Embryonic facial prominence (tissue), 1 donor: Measurements from ENCODE around the gene JHY.
"Not testable (repeated sequence)": the region's sequence is repeated elsewhere in the genome, so short reads cannot be mapped to it uniquely, and the experiment has no call there.

Experiments
- DNase-seq: peaks from one replicate; pipeline ENCODE4 v3.0.0-alpha.2; 2016; ENCODE audit errors: extremely low spot score

Gene JHY

DNA sequence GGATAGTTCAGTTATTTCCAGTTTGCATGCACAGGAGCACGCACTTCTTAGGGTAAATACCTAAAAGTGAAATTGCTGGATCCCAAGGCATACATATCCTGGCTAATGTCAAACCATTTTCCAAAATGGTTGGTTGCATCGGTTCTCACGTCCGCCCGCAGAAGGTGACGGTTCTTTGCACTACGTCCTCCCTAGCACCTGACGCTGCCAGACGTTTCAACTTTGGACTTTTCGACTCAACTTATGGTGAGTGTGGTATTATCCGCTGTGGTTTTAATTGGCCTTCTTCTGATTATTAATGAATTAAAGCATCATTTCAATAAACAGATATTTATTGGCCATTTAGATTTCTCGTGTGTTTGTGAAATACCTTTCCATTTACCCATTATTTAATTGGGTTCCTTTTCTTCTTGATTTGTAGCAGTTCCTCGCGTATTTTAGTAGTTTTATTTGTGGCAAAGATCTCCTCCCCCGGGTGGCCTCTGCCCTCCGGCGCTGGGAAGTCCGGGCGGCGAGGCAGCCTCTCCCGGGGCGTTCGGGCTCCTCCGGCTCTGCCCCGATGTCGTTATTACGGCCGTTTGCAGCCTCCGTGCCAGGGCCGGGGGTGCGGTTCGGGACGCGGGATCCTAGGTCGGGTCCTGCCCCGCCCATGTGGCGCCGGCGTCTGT lies at the start of gene JHY:
TSS of gene JHY (plus strand) at position 571 of the 668 bp plus-strand sequence. CDS start 3,091 bp downstream, outside the sequence.
- no peak for DNase-seq

DNA sequence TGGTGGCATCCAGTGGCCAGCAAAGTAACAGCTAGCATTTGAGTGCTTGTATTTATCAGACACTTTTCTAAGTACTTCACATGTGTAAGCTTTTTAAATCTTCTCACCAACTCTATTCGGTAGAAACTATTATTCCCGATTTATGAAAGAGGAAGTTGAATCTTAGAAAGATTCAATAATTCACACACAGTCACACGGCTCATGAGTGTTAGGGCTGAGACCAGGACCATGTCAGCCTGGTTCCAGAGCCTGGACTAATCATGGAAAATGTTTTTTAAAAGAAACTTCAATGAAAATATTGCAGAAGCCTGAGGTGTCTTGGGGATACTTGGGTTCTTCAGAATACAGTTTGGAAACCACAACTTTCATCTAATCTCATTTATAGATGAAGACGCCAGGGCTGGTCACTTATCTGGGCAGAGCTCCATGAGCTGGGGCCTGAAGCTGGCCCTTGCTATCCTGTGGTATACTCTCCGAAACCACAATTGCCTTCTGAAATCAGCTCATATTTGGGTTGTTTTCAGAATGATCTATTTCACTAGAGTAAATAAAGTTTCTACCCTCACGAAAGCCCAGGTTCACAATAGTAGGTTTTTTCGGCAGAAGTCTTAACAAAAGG lies 48.6 kb upstream of the JHY start:
- no peak for DNase-seq

DNA sequence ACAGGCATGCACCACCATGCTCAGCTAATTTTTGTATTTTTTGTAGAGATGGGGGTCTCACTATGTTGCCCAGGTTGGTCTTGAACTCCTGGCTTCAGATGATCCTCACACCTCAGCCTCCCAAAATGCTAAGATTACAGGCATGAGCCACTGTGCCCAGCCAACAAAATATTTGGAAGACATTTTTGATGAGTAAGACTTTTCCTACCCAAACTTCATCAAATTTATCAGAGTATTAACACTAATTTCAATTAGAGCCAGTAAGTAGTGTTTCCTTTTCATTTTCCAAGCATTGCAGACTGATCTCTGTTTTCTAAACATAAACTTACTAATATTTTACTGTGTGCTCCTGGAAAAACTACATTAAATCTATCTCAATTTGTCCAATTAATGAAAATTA lies 45.6 kb upstream of the JHY start:
- DNase-seq: no peak

DNA sequence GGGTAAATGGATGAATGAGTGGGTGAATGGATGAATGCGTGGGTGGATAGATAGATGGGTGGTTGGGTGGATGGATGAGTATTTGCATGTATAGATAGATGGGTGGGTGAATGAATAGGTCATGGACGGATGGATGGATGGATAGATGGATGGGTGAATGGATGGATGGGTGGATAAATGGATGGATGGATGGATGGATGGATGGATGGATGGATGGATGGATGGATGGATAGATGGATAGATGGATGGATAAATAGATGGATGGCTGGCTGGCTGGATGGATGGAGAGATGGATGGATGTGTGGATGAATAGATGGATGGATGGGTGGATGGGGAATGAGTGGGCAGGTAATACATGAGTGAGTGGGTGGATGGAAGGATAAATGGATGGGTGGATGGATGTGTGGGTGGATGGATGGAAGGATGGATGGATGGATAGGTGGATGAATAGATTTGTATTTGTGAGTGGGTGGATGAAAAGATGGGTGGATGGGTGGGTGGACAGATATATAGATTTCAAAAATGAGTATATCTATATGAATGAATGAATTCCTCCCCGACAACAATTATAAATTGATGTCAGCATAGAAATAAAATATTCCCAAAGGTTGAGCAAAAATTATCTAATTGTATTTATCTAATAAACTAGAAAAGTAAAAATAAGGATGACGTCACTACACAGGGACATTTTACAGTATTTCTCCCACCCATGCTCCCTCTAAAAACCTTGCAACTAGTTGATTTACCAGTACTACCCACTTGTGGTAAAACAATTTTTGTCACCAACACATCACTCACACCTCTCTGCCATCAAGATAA lies 44.8 kb upstream of the JHY start:
- DNase-seq: no peak

DNA sequence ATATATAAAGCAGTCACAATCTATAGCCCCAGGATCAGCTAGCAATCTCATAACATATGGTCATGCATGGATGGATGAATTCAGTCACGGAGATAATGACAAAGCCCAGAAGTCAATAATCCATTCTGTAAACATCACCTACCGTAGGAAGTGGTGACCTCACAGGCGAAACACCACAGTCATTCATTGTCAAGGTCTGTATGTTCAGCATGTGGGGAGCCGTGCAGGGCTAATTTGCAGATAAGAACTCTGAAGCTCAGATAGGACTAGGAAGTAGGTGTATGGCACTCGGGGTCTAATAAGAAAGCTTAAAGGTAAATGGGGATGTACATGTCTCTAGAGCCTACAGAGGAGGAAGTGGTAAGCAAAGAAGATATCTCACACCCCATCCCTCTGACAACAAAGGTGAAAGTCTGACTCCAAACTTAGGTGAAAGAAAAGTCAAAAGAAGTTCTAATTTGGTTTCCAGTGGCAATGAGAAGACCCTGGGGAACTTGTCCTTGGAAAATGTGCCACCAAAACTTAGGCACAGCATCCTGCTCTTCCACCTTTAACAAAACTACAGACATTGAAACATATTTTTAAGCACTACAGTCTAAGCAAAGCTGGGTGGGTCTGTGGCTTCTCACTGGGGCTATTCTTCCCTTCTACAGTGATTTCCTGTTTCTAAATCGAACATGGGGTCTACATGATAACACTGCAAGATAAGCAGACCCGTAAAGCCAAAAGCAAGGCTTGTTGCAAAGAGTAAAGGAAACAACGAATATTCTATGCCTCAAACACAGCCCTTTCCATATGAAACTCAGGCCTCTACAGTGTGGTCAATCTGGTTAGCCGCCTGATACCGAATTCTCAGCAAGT lies 39.0 kb upstream of the JHY start:
- DNase-seq: no peak

DNA sequence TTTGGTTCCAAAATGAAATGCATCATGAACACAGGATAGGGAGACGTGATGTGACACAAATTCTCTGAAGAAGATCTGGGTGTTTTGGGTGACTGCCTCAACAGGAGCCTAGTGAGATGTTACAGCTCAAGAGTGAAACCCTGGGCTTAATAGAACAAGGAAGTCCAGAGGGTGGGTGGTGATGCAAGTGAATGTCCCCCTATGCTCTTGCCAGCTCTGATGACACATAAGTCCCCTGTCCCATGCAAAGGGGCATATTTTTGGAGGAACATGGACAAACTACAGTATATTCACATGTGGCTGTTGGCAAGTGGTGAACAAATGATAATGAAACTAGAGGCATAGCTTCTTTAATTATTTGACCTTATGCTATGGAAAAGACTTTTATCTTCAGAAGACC lies 35.1 kb upstream of the JHY start:
- no peak for DNase-seq

DNA sequence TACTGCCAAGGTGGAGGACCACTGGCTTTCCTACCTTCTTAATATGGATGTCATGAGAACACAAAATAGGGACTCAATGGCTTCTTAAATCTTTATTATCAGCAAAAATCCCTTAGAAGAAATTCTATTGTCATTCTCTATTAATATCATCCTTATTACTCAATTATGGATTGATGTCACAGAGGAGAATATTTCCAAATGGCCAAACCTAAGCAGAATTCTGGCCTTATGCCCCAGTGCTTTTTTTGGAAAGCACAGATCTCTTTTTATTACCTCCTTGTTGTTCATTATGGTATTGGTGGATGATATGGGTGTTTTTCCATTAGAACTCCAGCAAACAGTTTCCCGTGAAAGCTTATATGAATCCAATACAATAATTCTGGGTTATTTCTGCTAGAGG lies 34.4 kb upstream of the JHY start:
- no peak for DNase-seq

DNA sequence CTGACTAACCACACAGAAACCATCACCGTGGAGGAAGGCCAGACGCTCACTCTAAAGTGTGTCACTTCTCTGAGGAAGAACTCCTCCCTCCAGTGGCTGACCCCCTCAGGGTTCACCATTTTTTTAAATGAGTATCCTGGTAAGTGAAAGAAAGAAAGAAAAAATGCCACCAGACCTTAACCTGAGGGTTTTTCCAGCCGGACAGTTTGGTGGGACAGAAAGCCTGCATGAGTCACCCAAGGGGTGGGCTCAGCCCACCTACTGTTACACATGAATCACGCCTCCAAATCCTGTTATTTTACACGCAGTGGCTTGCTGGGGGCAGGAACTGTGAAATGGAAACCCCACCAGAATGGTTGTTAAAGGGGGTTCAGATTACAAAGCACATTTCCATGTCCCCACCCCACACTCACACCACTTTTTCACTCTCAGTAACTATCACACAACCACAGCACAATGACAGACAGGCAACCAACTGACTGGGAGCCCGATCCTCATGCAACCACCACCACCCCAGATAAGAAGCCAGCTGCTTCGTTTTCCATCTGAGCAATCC lies 32.4 kb upstream of the JHY start:
- DNase-seq: no peak

DNA sequence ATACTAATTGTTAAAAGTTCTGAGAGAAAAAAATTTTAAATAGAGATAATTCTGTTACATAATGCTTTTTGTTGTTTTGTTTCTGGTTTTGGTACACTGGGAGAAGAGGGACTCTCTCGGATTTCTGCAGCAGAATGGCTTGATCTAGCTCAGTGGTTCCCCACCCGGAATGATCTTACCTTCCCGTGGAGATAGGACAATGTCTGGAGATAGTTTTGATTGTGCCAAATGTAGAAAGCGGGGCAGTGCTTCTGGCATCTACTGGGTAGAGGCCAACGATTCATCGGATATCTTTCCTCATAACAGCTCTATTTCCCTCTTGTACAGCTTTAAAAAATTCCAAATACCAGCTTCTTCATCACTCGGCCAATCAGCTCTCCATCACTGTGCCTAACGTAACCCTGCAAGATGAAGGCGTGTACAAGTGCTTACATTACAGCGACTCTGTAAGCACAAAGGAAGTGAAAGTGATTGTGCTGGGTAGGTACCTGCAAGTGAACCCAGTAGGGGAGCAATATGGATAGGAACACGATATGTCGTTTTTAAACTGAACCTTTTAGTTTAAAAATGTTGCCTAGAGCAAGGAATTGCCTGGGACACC lies 31.1 kb upstream of the JHY start:
- DNase-seq: no peak

DNA sequence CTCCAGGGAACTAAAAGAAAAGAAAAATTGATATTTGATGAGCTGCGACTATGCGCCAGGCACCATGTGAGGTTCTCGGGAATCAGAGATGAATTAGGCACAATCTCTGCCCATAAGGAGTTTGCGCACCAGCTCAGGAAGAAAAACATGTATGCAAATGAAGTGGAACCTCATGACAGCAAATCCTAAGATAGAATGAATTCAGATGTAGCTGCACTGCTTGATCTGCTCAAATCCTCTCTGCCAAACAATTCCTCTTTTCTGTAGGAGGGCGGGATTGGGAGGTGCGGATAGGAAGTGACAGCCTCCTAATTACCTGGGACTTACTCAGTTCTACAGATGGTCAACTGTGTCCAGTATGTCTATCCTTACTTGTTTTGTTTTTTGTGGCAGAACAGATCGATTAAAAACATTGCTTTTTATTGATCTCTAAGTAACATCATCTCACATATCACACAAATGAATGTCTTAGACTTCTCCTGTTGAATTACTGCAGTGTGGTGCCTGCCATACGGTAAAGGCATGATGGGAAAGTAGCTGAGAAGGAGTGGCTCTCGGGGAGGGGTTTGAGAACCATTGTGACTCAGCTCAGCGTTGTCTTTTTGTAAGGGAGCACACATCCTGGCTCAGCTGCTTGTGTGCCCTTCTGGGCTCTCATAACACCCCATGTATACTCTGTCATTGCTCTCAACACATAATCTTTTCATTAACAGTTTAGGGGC lies 30.3 kb upstream of the JHY start:
- DNase-seq: no peak

DNA sequence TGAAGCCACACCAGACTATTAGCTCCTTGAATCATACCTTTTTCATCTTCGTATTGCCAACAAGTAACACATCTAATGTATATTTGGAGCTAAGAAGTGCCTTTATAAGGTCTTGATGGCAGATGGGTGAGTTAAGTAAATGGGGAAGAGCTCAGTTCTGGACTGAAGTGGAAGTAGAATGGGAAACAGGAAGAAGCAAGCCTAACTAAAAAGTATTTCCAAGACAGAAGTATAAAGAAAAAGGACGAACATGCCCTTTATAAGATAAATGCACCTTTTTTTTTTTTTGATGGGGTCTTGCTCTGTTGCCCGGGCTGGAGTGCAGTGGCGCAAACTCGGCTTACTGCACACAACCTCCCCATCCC lies 29.8 kb upstream of the JHY start:
- no peak for DNase-seq

DNA sequence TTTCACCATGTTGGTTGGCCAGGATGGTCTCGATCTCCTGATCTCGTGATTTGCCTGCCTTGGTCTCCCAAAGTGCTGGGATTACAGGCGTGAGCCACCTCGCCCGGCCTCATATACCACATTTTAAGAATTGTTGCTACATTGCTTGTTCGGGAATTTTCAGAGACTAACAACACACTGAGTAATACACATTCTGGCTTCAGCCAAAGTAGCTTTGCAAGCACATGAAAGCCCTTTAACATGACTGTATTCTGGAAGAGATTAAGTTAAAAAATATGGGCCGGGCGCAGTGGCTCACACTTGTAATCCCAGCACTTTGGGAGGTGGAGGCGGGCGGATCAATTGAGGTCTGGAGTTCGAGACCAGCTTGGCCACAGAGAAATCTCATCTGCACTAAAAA lies 29.3 kb upstream of the JHY start:
- no peak for DNase-seq

DNA sequence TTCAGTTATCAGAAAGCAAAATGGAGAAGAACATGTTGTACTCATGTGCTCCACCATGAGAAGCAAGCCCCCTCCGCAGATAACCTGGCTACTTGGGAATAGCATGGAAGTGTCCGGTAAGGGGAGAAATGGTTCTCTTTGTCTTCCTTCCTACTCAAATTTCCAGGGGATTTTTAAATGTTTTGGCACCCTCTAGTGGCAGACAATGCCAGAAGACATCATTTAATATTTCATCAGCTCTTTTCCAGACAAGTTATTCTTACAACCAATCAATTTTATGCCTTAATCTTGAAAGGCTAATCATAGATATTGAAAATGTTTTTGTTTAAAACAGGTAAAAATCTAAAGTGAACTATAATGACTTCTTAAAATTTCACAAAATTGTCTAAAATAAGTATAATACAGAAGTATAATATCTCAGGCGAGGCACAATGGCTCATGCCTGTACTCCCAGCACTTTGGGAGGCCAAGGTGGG lies 28.6 kb upstream of the JHY start:
- peak; percentile 78 for DNase-seq

DNA sequence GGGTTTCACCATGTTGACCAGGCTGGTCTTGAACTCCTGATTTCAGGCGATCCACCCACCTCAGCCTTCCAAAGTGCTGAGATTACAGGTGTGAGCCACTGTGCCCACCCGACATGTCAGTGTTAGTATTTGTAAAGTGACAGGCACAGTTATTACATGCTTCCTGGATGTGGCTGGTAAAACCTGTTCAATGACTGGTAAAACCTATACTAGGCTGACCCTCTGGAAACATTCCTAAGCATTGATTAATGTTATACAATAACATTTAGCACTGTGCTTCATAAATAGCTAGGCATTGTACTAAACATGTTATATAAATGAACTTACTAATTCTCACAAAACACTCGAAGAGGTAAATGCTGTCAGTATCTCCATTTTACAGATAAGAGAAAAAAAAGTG lies 20.9 kb upstream of the JHY start:
- no peak for DNase-seq

DNA sequence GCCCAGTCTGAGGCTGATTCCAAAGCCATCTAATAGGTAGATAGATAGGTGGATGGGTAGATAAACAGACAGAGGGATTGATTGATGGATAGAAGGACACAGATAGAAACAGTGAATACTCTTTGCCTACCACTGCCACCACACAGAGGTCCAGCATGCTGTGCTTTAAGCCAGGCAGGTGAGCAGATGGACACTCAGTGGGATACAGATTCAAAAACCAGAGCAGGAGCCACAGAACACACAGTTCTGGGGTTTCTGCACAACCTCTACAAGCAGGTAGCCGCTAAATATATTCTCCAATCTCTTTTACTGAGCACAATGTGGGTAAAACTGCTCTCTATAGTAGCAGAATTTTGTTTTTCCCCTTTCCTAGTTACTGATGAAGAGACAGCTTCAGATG lies 20.5 kb upstream of the JHY start:
- no peak for DNase-seq

DNA sequence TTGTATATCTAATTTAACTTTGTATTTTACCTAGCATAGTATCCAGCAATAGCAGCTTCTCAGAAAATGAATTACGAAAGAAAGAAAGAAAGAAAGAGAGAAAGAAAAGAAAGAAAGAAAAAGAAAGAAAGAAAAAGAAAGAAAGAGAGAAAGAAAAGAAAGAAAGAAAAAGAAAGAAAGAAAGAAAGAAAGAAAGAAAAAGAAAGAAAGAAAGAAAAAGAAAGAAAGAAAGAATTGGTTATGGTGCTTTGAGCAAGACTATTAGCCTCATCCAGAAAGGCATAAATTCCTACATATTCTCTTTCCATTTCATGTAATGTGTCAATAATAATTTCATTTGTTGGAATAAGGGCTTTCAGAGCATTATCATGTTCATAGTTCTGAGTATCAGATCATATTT lies 19.4 kb upstream of the JHY start:
- DNase-seq: not testable (repeated sequence)

DNA sequence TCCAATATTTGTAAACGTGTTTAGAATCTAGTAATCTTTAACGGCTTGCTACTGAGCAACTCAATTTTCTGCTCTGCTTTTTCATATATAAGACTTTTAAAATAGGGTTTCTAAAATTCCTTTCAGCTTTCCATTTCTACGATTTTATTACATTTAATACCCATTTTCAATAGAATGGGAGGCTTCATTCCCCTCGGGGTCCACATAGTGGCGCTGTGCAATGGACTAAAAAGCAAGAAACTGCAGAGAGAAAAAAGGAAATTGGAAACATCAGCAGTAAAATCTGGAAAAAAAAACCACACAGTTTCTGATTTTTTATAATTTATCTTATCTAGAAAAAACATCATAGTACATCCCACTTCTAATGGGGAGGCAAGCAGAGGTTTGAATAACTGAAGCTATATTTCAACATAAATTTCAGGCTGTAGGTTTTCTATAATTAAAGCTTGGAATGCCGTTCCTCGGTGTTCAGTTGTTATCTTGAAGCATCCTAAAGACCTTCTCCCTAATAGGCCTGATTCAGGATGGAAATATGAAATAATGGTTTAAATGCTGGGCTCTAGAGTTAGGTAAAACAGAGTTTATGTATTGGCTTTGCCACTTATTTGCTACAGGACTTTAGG lies 18.7 kb upstream of the JHY start:
- DNase-seq: peak; percentile 45

DNA sequence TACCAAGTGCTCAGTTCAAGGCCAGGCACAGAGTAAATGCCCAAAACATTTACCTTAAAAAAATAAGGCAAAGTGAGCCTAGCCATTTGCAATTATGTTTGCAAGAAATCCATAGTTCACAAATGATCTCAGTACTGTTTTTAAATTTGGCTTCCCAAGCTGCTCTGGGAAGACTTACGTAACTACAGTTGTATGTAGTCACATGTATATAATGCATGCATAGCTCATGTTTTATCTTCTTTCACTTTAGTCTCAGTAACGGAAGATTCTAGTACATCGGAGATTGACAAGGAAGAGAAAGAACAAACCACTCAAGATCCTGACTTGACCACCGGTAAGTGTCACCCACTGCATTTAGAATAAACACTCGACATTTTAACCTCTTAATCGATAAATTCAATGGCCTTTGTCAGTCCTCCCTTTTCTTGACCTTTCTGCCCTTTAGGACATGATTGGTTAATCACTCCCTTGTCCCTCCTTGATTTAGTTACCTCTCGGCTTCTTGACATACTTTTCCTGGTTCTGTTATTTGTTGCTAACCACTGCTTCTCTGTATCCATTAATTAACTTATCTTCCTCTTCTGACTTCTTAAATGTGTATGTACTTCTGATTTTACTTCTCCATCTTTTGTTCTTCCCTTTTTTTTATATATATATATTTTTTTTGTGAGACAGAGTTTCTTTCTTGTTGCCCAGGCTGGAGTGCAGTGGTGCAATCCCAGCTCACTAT lies 18.0 kb upstream of the JHY start:
- DNase-seq: no peak

DNA sequence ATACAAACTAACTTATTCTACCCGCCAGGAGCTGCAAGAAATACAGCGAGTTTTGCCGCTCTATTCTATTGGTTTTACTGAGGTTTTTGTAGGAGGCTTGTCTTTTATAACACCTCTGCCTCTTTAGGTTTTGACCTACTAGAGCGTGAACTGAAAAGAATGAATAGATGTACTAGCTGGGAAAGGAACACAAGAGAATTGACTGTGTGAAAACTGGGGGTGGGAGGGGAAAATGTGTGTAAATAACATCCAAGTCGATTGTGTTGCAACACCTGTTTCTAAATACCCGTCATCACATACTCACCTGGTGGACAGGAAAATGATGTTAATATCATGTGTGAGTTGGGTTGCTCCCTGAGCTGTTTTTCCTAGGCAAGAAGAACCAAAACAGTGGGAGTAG lies 12.9 kb upstream of the JHY start:
- DNase-seq: no peak
